Type B pancreatic cell (in vitro differentiated cells): Measurements from ENCODE around the gene CEL. TPM values are rescaled to one million over a fixed set of nuclear protein-coding genes. Genes with fewer than 3 reads are reported as not detected.

ENCODE experiments used
- DNase-seq: peaks from one replicate; pipeline ENCODE4 v3.0.0; 2021; ENCODE audit warnings: mixed read lengths; ENCODE audit not compliant: unreplicated experiment; ENCODE audit errors: extremely low spot score
- H3K27ac Mint-ChIP-seq: 2 replicates; pipeline ENCODE4 v1.8.0; 2021; ENCODE audit warnings: mild to moderate bottlenecking, mixed read lengths
- H3K27me3 Mint-ChIP-seq: 2 replicates; pipeline ENCODE4 v1.8.0; 2021; ENCODE audit warnings: mixed read lengths
- H3K36me3 Mint-ChIP-seq: 2 replicates; pipeline ENCODE4 v1.8.0; 2021; ENCODE audit warnings: mixed read lengths
- H3K4me1 Mint-ChIP-seq: one replicate; pipeline ENCODE4 v1.8.0; 2021; ENCODE audit warnings: mixed read lengths; ENCODE audit not compliant: unreplicated experiment
- H3K4me3 Mint-ChIP-seq: 2 replicates; pipeline ENCODE4 v1.8.0; 2021; ENCODE audit warnings: mild to moderate bottlenecking, mixed read lengths
- H3K9me3 Mint-ChIP-seq: 2 replicates; pipeline ENCODE4 v1.8.0; 2021; ENCODE audit warnings: mixed read lengths
- total RNA-seq: library from RNA; stranded (reverse); gene quantifications from 2 replicates; pipeline ENCODE4 v1.2.1, GENCODE V29; 2021; ENCODE audit warnings: low replicate concordance
- TF ChIP-seq, protein P1 (sequence below): fragments of 200-600 bp; sonication (generic); conservative IDR thresholded peaks from 2 replicates; pipeline ENCODE4 v1.5.0; 2021; ENCODE audit warnings: antibody characterized with exemption, mild to moderate bottlenecking

CEL gene
- total RNA-seq, 1 donor from 2014 or later = 4.9 TPM

DNA sequence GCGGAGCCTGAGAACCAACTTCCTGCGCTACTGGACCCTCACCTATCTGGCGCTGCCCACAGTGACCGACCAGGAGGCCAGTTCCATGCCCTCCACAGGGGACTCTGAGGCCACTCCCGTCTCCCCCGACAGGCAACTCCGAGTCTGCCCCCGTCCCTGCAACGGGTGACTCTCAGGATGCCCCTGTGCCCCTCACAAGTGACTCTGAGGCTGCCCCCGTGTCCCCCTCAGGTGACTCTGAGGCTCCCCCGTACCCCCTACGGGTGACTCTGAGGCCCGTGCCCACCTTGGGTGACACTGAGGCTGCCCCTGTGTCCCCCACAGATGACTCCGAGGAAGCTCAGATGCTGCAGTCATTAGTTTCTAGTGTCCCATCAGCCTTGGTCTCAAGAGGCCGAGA, 25.1 kb downstream of the CEL start:
- Mint-ChIP-seq H3K4me1 (no peaks in the 10 kb centered on the region), H3K4me3 (no peak overlapping the region), H3K9me3 (no peaks in the 10 kb centered on the region), H3K27ac (no peak overlapping the region), H3K36me3 (no peaks in the 10 kb centered on the region), H3K27me3 (no peaks in the 10 kb centered on the region)
- no peak for DNase-seq
- TF ChIP-seq, protein P1, sequence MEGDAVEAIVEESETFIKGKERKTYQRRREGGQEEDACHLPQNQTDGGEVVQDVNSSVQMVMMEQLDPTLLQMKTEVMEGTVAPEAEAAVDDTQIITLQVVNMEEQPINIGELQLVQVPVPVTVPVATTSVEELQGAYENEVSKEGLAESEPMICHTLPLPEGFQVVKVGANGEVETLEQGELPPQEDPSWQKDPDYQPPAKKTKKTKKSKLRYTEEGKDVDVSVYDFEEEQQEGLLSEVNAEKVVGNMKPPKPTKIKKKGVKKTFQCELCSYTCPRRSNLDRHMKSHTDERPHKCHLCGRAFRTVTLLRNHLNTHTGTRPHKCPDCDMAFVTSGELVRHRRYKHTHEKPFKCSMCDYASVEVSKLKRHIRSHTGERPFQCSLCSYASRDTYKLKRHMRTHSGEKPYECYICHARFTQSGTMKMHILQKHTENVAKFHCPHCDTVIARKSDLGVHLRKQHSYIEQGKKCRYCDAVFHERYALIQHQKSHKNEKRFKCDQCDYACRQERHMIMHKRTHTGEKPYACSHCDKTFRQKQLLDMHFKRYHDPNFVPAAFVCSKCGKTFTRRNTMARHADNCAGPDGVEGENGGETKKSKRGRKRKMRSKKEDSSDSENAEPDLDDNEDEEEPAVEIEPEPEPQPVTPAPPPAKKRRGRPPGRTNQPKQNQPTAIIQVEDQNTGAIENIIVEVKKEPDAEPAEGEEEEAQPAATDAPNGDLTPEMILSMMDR = no peak

- Mint-ChIP-seq H3K4me3 (no peak overlapping the region), H3K9me3 (no peaks in the 10 kb centered on the region), H3K4me1 (no peaks in the 10 kb centered on the region), H3K36me3 (no peaks in the 10 kb centered on the region), H3K27ac (no peak overlapping the region), H3K27me3 (no peaks in the 10 kb centered on the region)
- DNase-seq = no peak
- TF ChIP-seq, protein P1 = no peak
Measured at GRCh38 chr9:133087429-133088145, 25.8 kb downstream of the CEL start.

GRCh38 chr9:133088146-133088750, 26.5 kb downstream of the CEL start:
- Mint-ChIP-seq H3K4me1 (no peaks in the 10 kb centered on the region), H3K27me3 (no peaks in the 10 kb centered on the region), H3K4me3 (no peak overlapping the region), H3K9me3 (no peaks in the 10 kb centered on the region), H3K36me3 (no peaks in the 10 kb centered on the region), H3K27ac (no peak overlapping the region)
- TF ChIP-seq, protein P1 = no peak
- no peak for DNase-seq

- H3K4me1 Mint-ChIP-seq = no peaks in the 10 kb centered on the region
- TF ChIP-seq, protein P1 = no peak
- H3K27me3 Mint-ChIP-seq = no peaks in the 10 kb centered on the region
- H3K9me3 Mint-ChIP-seq = no peaks in the 10 kb centered on the region
- no peak overlapping the region for H3K27ac Mint-ChIP-seq
- no peaks in the 10 kb centered on the region for H3K36me3 Mint-ChIP-seq
- H3K4me3 Mint-ChIP-seq = no peak overlapping the region
- DNase-seq = no peak
Measured at GRCh38 chr9:133088756-133089155, 27.0 kb downstream of the CEL start.

DNA sequence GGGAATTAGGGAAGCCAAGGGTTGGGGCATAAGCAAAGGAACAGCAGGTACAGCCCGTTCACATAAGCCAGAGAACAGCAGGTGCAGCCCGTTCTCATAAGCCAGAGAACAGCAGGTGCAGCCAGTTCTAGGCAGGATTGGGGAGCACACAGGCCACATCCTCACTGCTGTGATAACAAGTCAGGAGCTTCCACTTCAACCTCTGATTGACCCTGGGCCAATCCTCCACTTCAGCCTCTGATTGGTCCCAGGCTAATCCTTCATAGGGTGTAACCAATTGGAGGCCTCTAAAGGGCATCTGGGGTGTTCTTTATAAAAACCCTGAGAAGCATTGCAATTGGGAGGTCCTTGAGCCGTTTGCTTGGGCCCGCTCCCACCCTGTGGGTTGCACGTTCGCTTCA, 27.5 kb downstream of the CEL start:
- Mint-ChIP-seq H3K4me1 (no peaks in the 10 kb centered on the region), H3K9me3 (no peaks in the 10 kb centered on the region), H3K27ac (no peak overlapping the region), H3K36me3 (no peaks in the 10 kb centered on the region), H3K27me3 (no peaks in the 10 kb centered on the region), H3K4me3 (no peak overlapping the region)
- TF ChIP-seq, protein P1 = no peak
- no peak for DNase-seq
